Caco-2 (cell line): ENCODE data around the gene RNF111. TPM values are rescaled to one million over a fixed set of nuclear protein-coding genes. Genes with fewer than 3 reads are reported as not detected.

Experiments used
- BruUV-seq: library from RNA; stranded (reverse); fragments of 400-500 nt; replicated peaks from 2 replicates; lab custom pipeline; 2021; lab: Mats Ljungman, UMichigan
- CTCF ChIA-PET: fragments of 300-600 bp; sonication (Branson Sonifier 250); formaldehyde crosslinking; loops from one replicate; lab custom pipeline; 2022; ENCODE audit warnings: antibody characterized with exemption; lab: Charles Lee
- POLR2A ChIA-PET: fragments of 300-600 bp; sonication (Branson Sonifier 250); formaldehyde crosslinking; loops from one replicate; lab custom pipeline; 2022; ENCODE audit warnings: antibody characterized with exemption; lab: Charles Lee
- DNase-seq, 2 experiments: peaks; one replicate each; pipeline versions ENCODE4 v3.0.0 to v3.0.0-alpha.2; 2020 to 2022
- H3K27me3 ChIP-seq: replicated peaks from 2 replicates; pipeline ENCODE4 v1.6.0; 2011; ENCODE audit warnings: low read length; ENCODE audit not compliant: control insufficient read depth, insufficient read depth
- H3K36me3 ChIP-seq: 2 replicates; pipeline ENCODE4 v1.5.1; 2011; ENCODE audit warnings: low read length; ENCODE audit not compliant: control insufficient read depth, insufficient read depth
- H3K4me1 ChIP-seq: fragments of 250-450 bp; sonication (Bioruptor Pico); 2 replicates; pipeline ENCODE4 v1.5.1; 2020; ENCODE audit warnings: mild to moderate bottlenecking
- H3K4me3 ChIP-seq: 2 replicates; pipeline ENCODE4 v1.5.1; 2011; ENCODE audit warnings: low read depth, mild to moderate bottlenecking, control low read depth, low read length
- H3K9me3 ChIP-seq: fragments of 250-450 bp; sonication (Bioruptor Pico); 2 replicates; pipeline ENCODE4 v1.5.1; 2020; ENCODE audit warnings: mild to moderate bottlenecking, moderate library complexity
- H3K27ac Mint-ChIP-seq: one replicate; pipeline ENCODE4 v1.8.0; 2022; ENCODE audit warnings: mixed read lengths; ENCODE audit not compliant: unreplicated experiment
- H3K27me3 Mint-ChIP-seq: one replicate; pipeline ENCODE4 v1.8.0; 2022; ENCODE audit warnings: mixed read lengths; ENCODE audit not compliant: insufficient read depth, unreplicated experiment
- H3K36me3 Mint-ChIP-seq: one replicate; pipeline ENCODE4 v1.8.0; 2022; ENCODE audit warnings: mild to moderate bottlenecking, mixed read lengths; ENCODE audit not compliant: insufficient read depth, unreplicated experiment
- H3K4me1 Mint-ChIP-seq: one replicate; pipeline ENCODE4 v1.8.0; 2022; ENCODE audit warnings: low read depth, mixed read lengths; ENCODE audit not compliant: unreplicated experiment
- H3K4me3 Mint-ChIP-seq: one replicate; pipeline ENCODE4 v1.8.0; 2022; ENCODE audit warnings: mild to moderate bottlenecking, moderate library complexity, mixed read lengths; ENCODE audit not compliant: unreplicated experiment
- H3K9me3 Mint-ChIP-seq: one replicate; pipeline ENCODE4 v1.8.0; 2022; ENCODE audit warnings: mixed read lengths; ENCODE audit not compliant: unreplicated experiment
- intact Hi-C: fragments of 100-400 bp; cut with micrococcal nuclease; formaldehyde crosslinking; loops from one replicate; pipeline ENCODE4 v1.10.0; 2022; ENCODE audit not compliant: unreplicated experiment
- total RNA-seq: library from RNA; stranded (reverse); gene quantifications from 2 replicates; pipeline ENCODE4 v1.2.3, GENCODE V29; 2022
- TF ChIP-seq, protein P1 (sequence below), 2 experiments: fragments of 200-600 bp in 1 of 2; IDR thresholded peaks; 1 replicate in 1 of 2; 2 replicates in 1 of 2; pipeline versions ENCODE4 v1.5.1 to v1.8.0; 2011 to 2022; ENCODE audit warnings: antibody characterized with exemption in 1 of 2, control low read depth in 1 of 2, inconsistent platforms in 1 of 2, low read depth in 1 of 2, low read length in 1 of 2, mild to moderate bottlenecking in 1 of 2, moderate library complexity in 1 of 2; ENCODE audit not compliant: insufficient read depth in 1 of 2, severe bottlenecking in 1 of 2, unreplicated experiment in 1 of 2

Gene RNF111
- total RNA-seq, 1 experiment from 2014 or later, result 26.1 TPM

DNA sequence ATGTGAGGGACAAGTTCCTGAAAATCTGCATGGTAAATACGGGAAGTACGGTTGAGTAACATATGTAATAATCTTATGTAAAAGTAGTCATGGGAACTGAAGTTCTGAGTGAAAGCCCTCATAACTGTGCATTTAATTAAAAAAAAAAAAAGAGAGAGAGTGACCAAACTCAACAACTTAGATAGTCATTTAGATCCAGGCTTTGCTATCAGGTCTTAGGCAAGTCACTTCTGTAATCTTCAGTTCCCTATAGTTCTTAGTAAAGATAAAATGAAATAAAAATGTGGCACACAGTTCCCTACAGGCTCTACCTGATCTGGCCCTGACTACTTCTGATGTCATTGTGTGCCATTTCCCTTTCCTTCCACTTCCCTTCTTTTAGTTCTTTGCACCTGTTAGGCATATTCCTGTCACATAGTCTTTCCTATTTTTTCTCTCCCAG lies 15.0 kb downstream of the RNF111 start:
- H3K9me3 Mint-ChIP-seq, result no peaks in the 10 kb centered on the region
- H3K36me3 ChIP-seq, result no peaks in the 10 kb centered on the region
- H3K4me3 ChIP-seq, result no peak overlapping the region
- no peak overlapping the region for H3K27ac Mint-ChIP-seq
- TF ChIP-seq, protein P1, sequence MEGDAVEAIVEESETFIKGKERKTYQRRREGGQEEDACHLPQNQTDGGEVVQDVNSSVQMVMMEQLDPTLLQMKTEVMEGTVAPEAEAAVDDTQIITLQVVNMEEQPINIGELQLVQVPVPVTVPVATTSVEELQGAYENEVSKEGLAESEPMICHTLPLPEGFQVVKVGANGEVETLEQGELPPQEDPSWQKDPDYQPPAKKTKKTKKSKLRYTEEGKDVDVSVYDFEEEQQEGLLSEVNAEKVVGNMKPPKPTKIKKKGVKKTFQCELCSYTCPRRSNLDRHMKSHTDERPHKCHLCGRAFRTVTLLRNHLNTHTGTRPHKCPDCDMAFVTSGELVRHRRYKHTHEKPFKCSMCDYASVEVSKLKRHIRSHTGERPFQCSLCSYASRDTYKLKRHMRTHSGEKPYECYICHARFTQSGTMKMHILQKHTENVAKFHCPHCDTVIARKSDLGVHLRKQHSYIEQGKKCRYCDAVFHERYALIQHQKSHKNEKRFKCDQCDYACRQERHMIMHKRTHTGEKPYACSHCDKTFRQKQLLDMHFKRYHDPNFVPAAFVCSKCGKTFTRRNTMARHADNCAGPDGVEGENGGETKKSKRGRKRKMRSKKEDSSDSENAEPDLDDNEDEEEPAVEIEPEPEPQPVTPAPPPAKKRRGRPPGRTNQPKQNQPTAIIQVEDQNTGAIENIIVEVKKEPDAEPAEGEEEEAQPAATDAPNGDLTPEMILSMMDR (IDR thresholded peaks at IDR 0.05; ENCODE audit: insufficient read depth in 1 of 2, low read depth in 1 of 2, low read length in 1 of 2, severe bottlenecking in 1 of 2, unreplicated experiment in 1 of 2), result no peak
- POLR2A ChIA-PET, result no interaction called here
- H3K4me1 Mint-ChIP-seq, result no peaks in the 10 kb centered on the region
- no peak for DNase-seq
- CTCF ChIA-PET, result no interaction called here
- H3K27me3 ChIP-seq, result no peaks in the 10 kb centered on the region
- BruUV-seq, result no TSS peak
- no peaks in the 10 kb centered on the region for H3K9me3 ChIP-seq
- no peaks in the 10 kb centered on the region for H3K4me1 ChIP-seq
- H3K27me3 Mint-ChIP-seq, result no peaks in the 10 kb centered on the region
- peaks cover 39% of the 10 kb centered on the region for H3K36me3 Mint-ChIP-seq
- intact Hi-C loops, result no loop called here
- no peak overlapping the region for H3K4me3 Mint-ChIP-seq

DNA sequence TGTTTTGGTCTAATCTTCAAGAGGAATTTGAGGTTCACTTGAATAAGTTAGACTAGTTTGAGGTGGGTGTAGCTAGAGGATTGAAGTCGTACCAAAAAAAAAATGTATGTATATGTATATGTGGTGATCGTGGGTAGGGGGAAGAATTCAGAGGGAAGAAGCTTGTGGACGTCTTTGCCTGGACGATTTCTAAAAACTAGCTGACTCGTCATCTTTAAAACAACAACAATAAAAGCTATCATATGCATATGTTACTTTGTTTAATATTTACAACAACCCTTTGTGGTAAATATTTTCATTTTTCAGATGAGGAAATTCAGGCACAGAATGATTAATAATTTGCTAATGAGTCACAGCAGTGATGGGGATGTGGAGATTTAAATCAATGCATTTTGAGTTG lies 18.1 kb downstream of the RNF111 start:
- H3K4me3 ChIP-seq, result no peak overlapping the region
- H3K4me3 Mint-ChIP-seq, result no peak overlapping the region
- no TSS peak for BruUV-seq
- H3K36me3 ChIP-seq, result no peaks in the 10 kb centered on the region
- H3K9me3 Mint-ChIP-seq, result no peaks in the 10 kb centered on the region
- POLR2A ChIA-PET, result no interaction called here
- no peaks in the 10 kb centered on the region for H3K27me3 ChIP-seq
- H3K9me3 ChIP-seq, result no peaks in the 10 kb centered on the region
- TF ChIP-seq, protein P1 (IDR thresholded peaks at IDR 0.05; ENCODE audit: insufficient read depth in 1 of 2, low read depth in 1 of 2, low read length in 1 of 2, severe bottlenecking in 1 of 2, unreplicated experiment in 1 of 2), result no peak
- no peak for DNase-seq
- peaks cover 39% of the 10 kb centered on the region for H3K36me3 Mint-ChIP-seq
- CTCF ChIA-PET, result no interaction called here
- H3K4me1 Mint-ChIP-seq, result no peaks in the 10 kb centered on the region
- no peaks in the 10 kb centered on the region for H3K27me3 Mint-ChIP-seq
- H3K27ac Mint-ChIP-seq, result no peak overlapping the region
- no peaks in the 10 kb centered on the region for H3K4me1 ChIP-seq
- intact Hi-C loops, result no loop called here

DNA sequence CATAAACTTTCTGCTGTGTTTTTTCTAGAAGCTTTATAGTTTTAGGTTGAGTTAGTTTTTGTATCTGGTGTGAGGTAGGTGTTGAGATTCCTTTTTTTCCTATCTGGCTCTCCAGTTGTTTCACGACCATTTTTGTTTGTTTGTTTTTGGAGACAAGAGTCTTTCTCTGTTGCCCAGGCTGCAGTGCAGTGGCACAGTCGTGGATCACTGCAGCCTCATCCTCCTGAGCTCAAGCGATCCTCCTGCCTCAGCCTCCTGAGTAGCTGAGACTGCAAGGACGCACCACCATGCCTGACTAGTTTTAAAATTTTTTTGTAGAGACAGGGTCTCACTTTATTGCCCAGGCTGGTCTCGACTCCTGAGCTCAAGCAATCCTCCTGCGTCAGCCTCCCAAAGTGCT lies 20.6 kb downstream of the RNF111 start:
- POLR2A ChIA-PET, result interaction anchor here (0.7 kb wide), 1 partner anchor 40 kb away, joined by 3 read pairs; no protein-coding TSS in a partner anchor
- Histone ChIP-seq H3K36me3 (no peaks in the 10 kb centered on the region), H3K9me3 (no peaks in the 10 kb centered on the region), H3K4me3 (no peak overlapping the region), H3K4me1 (no peaks in the 10 kb centered on the region), H3K27me3 (no peaks in the 10 kb centered on the region)
- no peaks in the 10 kb centered on the region for H3K9me3 Mint-ChIP-seq
- TF ChIP-seq, protein P1 (IDR thresholded peaks at IDR 0.05; ENCODE audit: insufficient read depth in 1 of 2, low read depth in 1 of 2, low read length in 1 of 2, severe bottlenecking in 1 of 2, unreplicated experiment in 1 of 2), result no peak
- H3K4me1 Mint-ChIP-seq, result no peaks in the 10 kb centered on the region
- no TSS peak for BruUV-seq
- H3K4me3 Mint-ChIP-seq, result no peak overlapping the region
- no peaks in the 10 kb centered on the region for H3K27me3 Mint-ChIP-seq
- DNase-seq, result no peak
- H3K27ac Mint-ChIP-seq, result no peak overlapping the region
- intact Hi-C loops, result no loop called here
- CTCF ChIA-PET, result no interaction called here
- H3K36me3 Mint-ChIP-seq, result peaks cover 41% of the 10 kb centered on the region
